Measurements from ENCODE around the gene GLMP.

DNA sequence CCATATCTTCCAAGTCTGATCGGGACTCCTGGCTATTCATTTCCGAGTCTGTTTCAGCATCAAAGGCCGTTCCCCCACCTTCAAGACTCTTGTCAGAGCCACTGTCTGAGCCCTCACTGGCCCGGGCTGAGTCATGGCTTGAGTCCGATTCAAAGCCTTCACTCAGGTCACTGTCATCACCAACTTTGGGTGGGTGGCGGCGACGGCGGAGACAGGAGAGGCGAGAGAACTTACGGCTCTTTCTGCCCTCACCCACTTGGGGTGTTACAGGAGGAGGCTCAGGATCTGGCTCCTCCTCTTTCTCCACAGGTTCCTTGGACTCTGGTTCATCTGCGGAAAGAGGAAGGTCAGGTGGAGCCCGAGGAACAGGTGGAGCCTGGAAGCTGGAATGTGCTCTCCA is 29.4 kb downstream of the GLMP start:
- TF ChIP-seq RAD21 (conservative IDR thresholded peaks at IDR 0.05) (no peak), EP300 (conservative IDR thresholded peaks at IDR 0.05; ENCODE audit: poor library complexity, severe bottlenecking) (no peak), POLR2AphosphoS5 (IDR thresholded peaks at IDR 0.05) (no peak), TAF1 (IDR thresholded peaks at IDR 0.05; ENCODE audit: low read depth) (no peak), SMC3 (conservative IDR thresholded peaks at IDR 0.05; ENCODE audit: poor library complexity) (no peak)
- TF ChIP-seq, protein P1, sequence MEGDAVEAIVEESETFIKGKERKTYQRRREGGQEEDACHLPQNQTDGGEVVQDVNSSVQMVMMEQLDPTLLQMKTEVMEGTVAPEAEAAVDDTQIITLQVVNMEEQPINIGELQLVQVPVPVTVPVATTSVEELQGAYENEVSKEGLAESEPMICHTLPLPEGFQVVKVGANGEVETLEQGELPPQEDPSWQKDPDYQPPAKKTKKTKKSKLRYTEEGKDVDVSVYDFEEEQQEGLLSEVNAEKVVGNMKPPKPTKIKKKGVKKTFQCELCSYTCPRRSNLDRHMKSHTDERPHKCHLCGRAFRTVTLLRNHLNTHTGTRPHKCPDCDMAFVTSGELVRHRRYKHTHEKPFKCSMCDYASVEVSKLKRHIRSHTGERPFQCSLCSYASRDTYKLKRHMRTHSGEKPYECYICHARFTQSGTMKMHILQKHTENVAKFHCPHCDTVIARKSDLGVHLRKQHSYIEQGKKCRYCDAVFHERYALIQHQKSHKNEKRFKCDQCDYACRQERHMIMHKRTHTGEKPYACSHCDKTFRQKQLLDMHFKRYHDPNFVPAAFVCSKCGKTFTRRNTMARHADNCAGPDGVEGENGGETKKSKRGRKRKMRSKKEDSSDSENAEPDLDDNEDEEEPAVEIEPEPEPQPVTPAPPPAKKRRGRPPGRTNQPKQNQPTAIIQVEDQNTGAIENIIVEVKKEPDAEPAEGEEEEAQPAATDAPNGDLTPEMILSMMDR (IDR thresholded peaks at IDR 0.05; ENCODE audit: poor library complexity, severe bottlenecking) = no peak
- TF ChIP-seq, protein P2, sequence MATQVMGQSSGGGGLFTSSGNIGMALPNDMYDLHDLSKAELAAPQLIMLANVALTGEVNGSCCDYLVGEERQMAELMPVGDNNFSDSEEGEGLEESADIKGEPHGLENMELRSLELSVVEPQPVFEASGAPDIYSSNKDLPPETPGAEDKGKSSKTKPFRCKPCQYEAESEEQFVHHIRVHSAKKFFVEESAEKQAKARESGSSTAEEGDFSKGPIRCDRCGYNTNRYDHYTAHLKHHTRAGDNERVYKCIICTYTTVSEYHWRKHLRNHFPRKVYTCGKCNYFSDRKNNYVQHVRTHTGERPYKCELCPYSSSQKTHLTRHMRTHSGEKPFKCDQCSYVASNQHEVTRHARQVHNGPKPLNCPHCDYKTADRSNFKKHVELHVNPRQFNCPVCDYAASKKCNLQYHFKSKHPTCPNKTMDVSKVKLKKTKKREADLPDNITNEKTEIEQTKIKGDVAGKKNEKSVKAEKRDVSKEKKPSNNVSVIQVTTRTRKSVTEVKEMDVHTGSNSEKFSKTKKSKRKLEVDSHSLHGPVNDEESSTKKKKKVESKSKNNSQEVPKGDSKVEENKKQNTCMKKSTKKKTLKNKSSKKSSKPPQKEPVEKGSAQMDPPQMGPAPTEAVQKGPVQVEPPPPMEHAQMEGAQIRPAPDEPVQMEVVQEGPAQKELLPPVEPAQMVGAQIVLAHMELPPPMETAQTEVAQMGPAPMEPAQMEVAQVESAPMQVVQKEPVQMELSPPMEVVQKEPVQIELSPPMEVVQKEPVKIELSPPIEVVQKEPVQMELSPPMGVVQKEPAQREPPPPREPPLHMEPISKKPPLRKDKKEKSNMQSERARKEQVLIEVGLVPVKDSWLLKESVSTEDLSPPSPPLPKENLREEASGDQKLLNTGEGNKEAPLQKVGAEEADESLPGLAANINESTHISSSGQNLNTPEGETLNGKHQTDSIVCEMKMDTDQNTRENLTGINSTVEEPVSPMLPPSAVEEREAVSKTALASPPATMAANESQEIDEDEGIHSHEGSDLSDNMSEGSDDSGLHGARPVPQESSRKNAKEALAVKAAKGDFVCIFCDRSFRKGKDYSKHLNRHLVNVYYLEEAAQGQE (IDR thresholded peaks at IDR 0.05; ENCODE audit: borderline replicate concordance) = no peak
